ENCODE data around the gene SRGAP2. TPM values are rescaled to one million over a fixed set of nuclear protein-coding genes. Genes with fewer than 3 reads are reported as not detected.
"Not testable (repeated sequence)": the region's sequence is repeated elsewhere in the genome, so short reads cannot be mapped to it uniquely, and the experiment has no call there.

The SRGAP2 gene
- polyA plus RNA-seq (ENCODE audit: insufficient read length in 12 of 12): 10 to 100 TPM in 11 of 12 donors, not detected in 1; 58.8 to 88.3 (median 76.3) TPM
- long read RNA-seq, donor 1, transcript SRGAP2-209 (1 exons, 2,499 nt): major isoform, 5 of 7 reads
- long read RNA-seq, donor 1, partial matches to known transcripts: 0 of 7 reads
- long read RNA-seq, donor 1, other reads (novel, unspliced or antisense): 0 of 7 reads
- long read RNA-seq, donor 2, transcript SRGAP2-209 (1 exons, 2,499 nt): major isoform, 8 of 27 reads
- long read RNA-seq, donor 2, partial matches to known transcripts: 13 of 27 reads
- long read RNA-seq, donor 2, other reads (novel, unspliced or antisense): 0 of 27 reads
- long read RNA-seq, donor 3, full-length matches to known transcripts: 6 of 6 reads
- long read RNA-seq, donor 3, partial matches to known transcripts: 0 of 6 reads
- long read RNA-seq, donor 3, other reads (novel, unspliced or antisense): 0 of 6 reads
- long read RNA-seq, donor 4, full-length matches to known transcripts: 4 of 4 reads
- long read RNA-seq, donor 4, partial matches to known transcripts: 0 of 4 reads
- long read RNA-seq, donor 4, other reads (novel, unspliced or antisense): 0 of 4 reads
- long read RNA-seq, donor 5, full-length matches to known transcripts: 8 of 8 reads
- long read RNA-seq, donor 5, partial matches to known transcripts: 0 of 8 reads
- long read RNA-seq, donor 5, other reads (novel, unspliced or antisense): 0 of 8 reads
- long read RNA-seq, donor 6, partial matches to known transcripts: 6 of 9 reads
- long read RNA-seq, donor 6, other reads (novel, unspliced or antisense): 0 of 9 reads
- long read RNA-seq, donor 7, full-length matches to known transcripts: 4 of 4 reads
- long read RNA-seq, donor 7, partial matches to known transcripts: 0 of 4 reads
- long read RNA-seq, donor 7, other reads (novel, unspliced or antisense): 0 of 4 reads
- long read RNA-seq, donor 8, transcript SRGAP2-209 (1 exons, 2,499 nt): major isoform, 5 of 10 reads
- long read RNA-seq, donor 8, partial matches to known transcripts: 0 of 10 reads
- long read RNA-seq, donor 8, other reads (novel, unspliced or antisense): 0 of 10 reads
- long read RNA-seq, donor 9, partial matches to known transcripts: 0 of 4 reads
- long read RNA-seq, donor 9, other reads (novel, unspliced or antisense): 0 of 4 reads
- long read RNA-seq, donor 10, full-length matches to known transcripts: 5 of 5 reads
- long read RNA-seq, donor 10, partial matches to known transcripts: 0 of 5 reads
- long read RNA-seq, donor 10, other reads (novel, unspliced or antisense): 0 of 5 reads
- long read RNA-seq, donor 11, transcript SRGAP2-209 (1 exons, 2,499 nt): major isoform, 7 of 9 reads
- long read RNA-seq, donor 11, partial matches to known transcripts: 0 of 9 reads
- long read RNA-seq, donor 11, other reads (novel, unspliced or antisense): 0 of 9 reads

- peak; percentile 63 for DNase-seq
These were observed at the start of gene SRGAP2 for GRCh38 chr1:206203364-206204158. TSS of gene SRGAP2 (plus strand) at chr1:206203541. CDS start at chr1:206205971, 2,430 bp downstream.

- DNase-seq: not testable (repeated sequence)
These were observed 35.9 kb upstream of the SRGAP2 start for GRCh38 chr1:206167350-206168029.

DNA sequence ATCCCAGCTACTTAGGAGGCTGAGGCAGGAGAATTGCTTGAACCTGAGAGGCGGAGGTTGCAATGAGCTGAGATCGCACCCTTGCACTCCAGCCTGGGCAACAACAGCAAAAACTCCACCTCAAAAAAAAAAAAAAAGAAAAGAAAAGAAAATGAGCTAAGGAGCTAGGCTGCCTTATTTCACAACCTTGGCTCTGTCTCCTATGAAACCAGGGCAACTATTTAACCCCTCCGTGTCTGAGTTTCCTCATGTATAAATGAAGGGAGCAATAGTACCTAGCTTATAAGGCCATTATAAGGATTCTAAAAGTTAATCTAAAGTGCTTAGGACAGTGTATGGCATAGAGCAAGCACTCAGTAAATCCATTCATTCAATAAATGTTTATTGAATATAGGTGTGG is 33.5 kb upstream of the SRGAP2 start:
- not testable (repeated sequence) for DNase-seq

DNA sequence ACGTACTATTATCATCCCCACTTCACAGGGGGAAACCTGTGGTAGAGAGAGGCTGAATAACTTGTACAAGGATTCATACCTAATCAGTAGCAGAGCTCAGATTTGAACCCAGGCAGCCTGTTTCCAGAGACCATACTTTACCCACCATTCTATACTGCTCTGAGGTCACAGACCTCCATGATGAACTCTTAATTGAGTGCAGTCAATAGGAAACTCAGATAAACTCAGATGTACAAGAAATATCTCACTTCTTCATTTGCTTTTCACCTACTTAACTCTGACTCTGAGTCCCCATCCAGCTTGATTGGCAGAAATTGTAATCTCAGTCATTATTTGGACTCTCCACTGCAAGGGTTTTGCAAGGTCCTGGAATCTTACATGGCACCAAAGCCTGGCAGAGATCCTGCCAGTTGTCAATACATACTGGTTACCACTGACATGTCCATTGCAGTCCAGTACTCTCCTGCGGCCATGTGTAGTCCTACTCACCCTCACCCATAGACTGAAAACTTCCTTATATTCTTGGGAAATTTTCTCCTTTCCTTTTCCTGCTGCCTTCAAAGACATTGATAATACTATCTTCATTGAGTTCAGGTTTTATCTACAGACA is 30.1 kb upstream of the SRGAP2 start:
- DNase-seq: not testable (repeated sequence)

DNA sequence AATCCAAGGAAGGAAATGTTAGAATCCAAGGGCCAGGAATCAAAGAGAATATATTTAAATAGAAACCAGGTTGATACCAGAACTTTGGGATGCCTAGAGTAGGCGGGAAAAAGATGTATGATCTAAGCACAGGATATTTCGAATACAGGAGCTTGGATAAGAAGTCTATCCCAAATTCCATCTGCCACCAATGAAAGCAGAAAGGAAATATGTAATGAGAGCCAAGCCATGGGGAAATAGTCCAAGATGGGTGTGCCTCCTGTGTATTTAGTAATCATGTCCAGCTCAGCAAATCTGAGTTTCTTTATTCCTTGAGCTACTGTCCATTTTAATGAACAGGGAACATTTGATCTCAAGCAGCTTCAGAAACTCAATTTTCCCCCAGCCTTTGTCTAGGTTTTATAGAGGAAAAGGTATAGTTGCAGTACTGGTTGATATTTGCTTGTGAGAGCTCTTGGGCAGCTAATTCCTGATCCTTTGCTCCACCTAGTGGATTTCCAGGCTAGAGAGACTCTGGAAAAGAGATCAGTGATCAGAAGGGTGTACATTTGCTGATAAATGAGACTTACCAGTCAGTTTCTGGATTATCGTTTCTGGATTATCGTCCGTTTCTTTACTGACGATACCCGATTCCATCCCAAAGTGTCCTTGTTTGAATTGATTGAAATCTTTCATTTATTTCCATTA is 29.0 kb upstream of the SRGAP2 start:
- peak; percentile 34 for DNase-seq

DNA sequence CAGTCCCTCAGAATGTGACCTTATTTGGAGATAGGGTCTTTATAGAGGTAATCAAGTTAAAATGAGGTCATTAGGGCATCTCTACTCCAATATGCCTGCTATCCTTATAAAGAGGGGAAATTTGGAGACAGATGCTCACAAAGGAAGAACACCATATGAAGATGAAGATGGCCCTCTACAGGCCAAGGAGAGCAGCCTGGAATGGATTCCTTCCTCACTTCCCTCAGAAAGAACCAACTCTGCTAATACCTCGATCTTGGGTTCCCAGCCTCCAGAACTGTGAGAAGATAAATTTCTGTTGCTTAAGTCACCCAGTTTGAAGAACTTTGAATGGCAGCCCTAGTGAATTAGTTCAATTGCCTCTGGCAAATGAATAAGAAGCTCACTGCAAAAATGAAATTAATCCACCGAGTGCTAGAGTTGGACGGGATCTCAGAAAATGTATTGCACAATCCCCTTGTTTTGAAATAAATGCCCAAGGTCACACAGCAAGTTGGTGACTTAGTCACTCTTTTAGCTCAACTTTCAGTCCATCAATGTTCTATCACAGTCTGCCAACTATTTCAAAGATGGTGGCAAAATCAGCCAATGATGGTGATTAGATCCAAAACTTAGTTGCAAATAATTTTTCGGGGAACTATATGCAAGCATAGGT is 27.8 kb upstream of the SRGAP2 start:
- DNase-seq: not testable (repeated sequence)

GRCh38 chr1:206176114-206176502 is 27.2 kb upstream of the SRGAP2 start:
- not testable (repeated sequence) for DNase-seq

GRCh38 chr1:206178061-206178989 is 25.0 kb upstream of the SRGAP2 start:
- DNase-seq: not testable (repeated sequence)

GRCh38 chr1:206179666-206180065 is 23.7 kb upstream of the SRGAP2 start:
- DNase-seq: not testable (repeated sequence)

DNA sequence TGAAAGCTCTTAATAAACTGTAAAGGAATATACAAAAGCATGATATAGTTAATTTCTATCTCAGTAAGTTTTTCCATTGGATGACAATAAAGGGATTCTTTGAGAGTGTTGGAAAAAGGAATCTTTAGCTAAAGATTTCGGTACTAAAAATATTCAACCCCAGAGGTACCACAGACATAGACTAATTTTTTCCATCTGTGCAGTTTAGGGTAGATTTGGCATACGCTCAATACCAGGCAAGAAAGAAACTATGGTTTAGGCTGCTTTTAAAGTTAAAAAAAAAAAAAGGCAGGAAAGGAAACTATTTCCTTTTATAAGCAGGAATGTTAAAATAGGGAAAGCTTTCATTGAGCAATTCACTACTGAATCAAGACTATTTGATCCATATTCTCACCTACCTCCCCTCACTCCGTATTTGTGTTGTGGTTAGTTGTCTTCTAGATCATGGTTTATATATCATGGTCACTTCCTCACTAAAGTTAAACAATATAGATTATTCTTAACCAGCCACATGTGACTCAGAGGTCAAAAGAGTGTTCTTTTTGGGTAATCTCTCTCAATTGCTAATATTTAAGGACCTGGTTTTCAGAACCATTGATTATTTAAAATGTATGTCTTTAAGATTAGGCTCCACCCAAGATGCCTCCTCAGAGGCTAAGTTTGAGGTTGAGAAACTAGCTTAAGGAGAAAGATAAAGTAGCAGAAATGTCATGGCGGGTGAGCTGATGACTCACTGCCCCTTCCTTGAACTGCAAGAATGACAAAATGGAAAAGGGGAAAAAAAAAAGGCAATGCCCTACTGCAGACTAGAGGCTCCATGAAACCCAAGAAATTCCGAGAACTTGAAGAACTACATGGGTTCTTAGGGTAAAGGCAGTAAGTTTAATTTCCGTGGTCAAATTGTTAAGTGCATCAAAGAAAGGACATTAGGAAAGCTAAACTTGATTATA is 20.7 kb upstream of the SRGAP2 start:
- not testable (repeated sequence) for DNase-seq

GRCh38 chr1:206183788-206184187 is 19.6 kb upstream of the SRGAP2 start:
- not testable (repeated sequence) for DNase-seq

DNA sequence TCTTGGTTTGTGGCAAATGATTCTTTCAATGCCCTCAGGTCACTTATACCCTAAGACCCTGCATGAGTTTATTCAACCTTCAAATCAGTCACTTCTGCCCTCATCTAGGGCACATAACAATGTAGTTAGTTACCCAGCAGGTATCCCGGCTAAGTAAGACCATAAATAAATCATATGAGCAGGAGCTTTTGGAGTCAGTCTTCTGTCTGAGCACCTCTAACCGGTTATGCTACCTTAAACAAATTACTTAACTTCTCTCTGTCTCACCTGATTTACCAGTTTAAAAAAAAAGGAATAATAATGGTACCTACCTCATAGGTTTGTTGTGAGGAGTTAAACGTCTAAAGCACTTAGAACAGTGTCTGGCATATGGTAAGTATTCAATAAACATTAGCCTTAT is 17.6 kb upstream of the SRGAP2 start:
- DNase-seq: not testable (repeated sequence)

DNA sequence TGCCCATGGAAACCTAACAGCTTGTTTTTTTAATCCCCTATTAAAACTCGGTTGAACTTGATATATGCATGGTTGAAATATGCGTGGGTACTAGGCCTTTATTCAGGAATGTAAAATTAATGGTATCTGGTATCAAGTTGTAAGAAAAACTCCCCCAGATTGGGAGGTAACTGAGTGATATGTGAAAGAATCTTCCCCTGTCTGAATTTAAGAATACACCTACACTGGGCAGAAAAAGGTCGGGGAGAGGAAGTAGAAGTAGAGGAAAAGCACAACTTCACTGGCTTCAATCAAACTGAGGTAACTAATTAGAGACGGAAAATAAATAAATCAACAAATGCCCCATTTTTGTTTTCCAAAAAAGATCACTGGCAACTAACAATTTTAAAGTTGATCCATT is 16.5 kb upstream of the SRGAP2 start:
- DNase-seq: not testable (repeated sequence)

DNA sequence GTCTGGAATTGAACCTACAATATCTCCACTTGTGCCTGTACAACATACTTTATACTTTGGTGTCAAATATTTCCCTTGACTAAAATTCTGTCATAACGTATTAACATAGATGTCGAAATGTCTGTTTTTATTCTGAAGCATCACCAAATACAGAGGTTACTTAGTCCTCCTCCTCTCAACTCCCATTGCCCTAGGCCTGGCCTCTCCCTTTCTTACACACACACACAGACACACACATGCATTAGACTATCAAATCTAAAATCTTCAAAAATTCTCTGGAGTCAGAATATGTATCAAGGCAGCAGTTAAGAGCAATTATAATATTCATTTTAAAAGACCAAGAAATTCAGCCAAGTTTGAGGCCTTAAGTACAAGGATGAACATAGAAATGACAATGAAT is 8.2 kb upstream of the SRGAP2 start:
- not testable (repeated sequence) for DNase-seq

GRCh38 chr1:206196748-206197424 is 6.5 kb upstream of the SRGAP2 start:
- DNase-seq: not testable (repeated sequence)
